Vagina (tissue), 2 donors: ENCODE measurements around the gene DLG2.

ENCODE experiments used
- POLR2A ChIP-seq, 2 donors: fragments of 450-650 bp; IDR thresholded peaks; one replicate each; pipeline ENCODE4 v1.6.1; 2017; ENCODE audit warnings: antibody characterized with exemption in 2 of 2, mild to moderate bottlenecking in 2 of 2, moderate library complexity in 2 of 2
- TF ChIP-seq, protein P1 (sequence below), 3 experiments: fragments of 450-650 bp in 2 of 3; fragments of 200-600 bp in 1 of 3; sonication (generic) in 1 of 3; IDR thresholded peaks; one replicate each; pipeline ENCODE4 v1.5.1; 2017 to 2019; ENCODE audit warnings: antibody characterized with exemption in 3 of 3, mild to moderate bottlenecking in 2 of 3, moderate library complexity in 2 of 3

DNA sequence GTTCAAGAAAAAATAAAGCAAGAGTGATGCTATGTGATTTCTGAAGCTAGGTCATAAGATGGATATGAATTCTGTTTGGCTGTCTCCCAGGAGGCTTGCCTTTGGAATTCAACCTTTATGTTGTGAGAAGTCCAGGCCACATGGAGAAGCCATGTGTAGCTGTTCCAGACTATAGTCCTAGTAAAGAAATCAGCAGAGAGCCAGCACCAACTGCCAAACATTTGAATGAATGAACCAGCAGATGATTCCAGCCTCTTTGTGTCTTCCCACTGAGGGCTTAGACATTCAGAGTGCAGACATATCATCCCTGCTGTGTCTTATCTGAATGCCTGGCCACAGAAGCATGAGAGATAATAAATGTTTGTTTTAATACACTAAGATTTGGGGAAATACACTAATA, 1150.6 kb downstream of the DLG2 start:
- TF ChIP-seq, protein P1, sequence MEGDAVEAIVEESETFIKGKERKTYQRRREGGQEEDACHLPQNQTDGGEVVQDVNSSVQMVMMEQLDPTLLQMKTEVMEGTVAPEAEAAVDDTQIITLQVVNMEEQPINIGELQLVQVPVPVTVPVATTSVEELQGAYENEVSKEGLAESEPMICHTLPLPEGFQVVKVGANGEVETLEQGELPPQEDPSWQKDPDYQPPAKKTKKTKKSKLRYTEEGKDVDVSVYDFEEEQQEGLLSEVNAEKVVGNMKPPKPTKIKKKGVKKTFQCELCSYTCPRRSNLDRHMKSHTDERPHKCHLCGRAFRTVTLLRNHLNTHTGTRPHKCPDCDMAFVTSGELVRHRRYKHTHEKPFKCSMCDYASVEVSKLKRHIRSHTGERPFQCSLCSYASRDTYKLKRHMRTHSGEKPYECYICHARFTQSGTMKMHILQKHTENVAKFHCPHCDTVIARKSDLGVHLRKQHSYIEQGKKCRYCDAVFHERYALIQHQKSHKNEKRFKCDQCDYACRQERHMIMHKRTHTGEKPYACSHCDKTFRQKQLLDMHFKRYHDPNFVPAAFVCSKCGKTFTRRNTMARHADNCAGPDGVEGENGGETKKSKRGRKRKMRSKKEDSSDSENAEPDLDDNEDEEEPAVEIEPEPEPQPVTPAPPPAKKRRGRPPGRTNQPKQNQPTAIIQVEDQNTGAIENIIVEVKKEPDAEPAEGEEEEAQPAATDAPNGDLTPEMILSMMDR (IDR thresholded peaks at IDR 0.05): no peak
- TF ChIP-seq POLR2A (IDR thresholded peaks at IDR 0.05): no peak
